GM18498 (cell line): ENCODE data around the gene UBE2C.

Experiments
- ATAC-seq: cut with Tn5 transposase; IDR thresholded peaks from one replicate; pipeline ENCODE4 v1.9.1; 2021; ENCODE audit warnings: mild to moderate bottlenecking, moderate library complexity; ENCODE audit not compliant: unreplicated experiment

The UBE2C gene

GRCh38 chr20:45832619-45833018 is 20.2 kb downstream of the UBE2C start:
- no peak for ATAC-seq

GRCh38 chr20:45833030-45833882 is 20.8 kb downstream of the UBE2C start, which contains the start of gene SNX21:
TSS of gene SNX21 (plus strand) at chr20:45833799. CDS start at chr20:45833920, 121 bp downstream.
- ATAC-seq: no peak

- no peak for ATAC-seq
Observed at GRCh38 chr20:45833883-45834796, 21.7 kb downstream of the UBE2C start.

- no peak for ATAC-seq
Observed at GRCh38 chr20:45834797-45835161, 22.3 kb downstream of the UBE2C start.

GRCh38 chr20:45835329-45835765 is 22.9 kb downstream of the UBE2C start:
- no peak for ATAC-seq

GRCh38 chr20:45835825-45836224 is 23.4 kb downstream of the UBE2C start:
- ATAC-seq: no peak

- no peak for ATAC-seq
Observed at GRCh38 chr20:45836841-45837240, 24.4 kb downstream of the UBE2C start.

- ATAC-seq: no peak
Observed at GRCh38 chr20:45840700-45841198, 28.3 kb downstream of the UBE2C start.

GRCh38 chr20:45841407-45842129 is 29.1 kb downstream of the UBE2C start:
- no peak for ATAC-seq

GRCh38 chr20:45842169-45842812 is 29.8 kb downstream of the UBE2C start:
- ATAC-seq: no peak

- no peak for ATAC-seq
Observed at GRCh38 chr20:45843506-45843905, 31.1 kb downstream of the UBE2C start.

- no peak for ATAC-seq
Observed at GRCh38 chr20:45845452-45845851, 33.0 kb downstream of the UBE2C start.

- no peak for ATAC-seq
Observed at GRCh38 chr20:45848421-45848820, 36.0 kb downstream of the UBE2C start.

- ATAC-seq: no peak
Observed at GRCh38 chr20:45848969-45849582, 36.6 kb downstream of the UBE2C start.

- no peak for ATAC-seq
Observed at GRCh38 chr20:45850238-45850637, 37.8 kb downstream of the UBE2C start.

- no peak for ATAC-seq
Observed at GRCh38 chr20:45850926-45851325, 38.5 kb downstream of the UBE2C start.

- ATAC-seq: no peak
Observed at GRCh38 chr20:45851501-45851900, 39.1 kb downstream of the UBE2C start.

GRCh38 chr20:45852326-45852725 is 39.9 kb downstream of the UBE2C start:
- no peak for ATAC-seq

GRCh38 chr20:45853484-45853883 is 41.0 kb downstream of the UBE2C start:
- ATAC-seq: no peak
